ENCODE measurements around the gene MYOF.
A peak's percentile ranks its signal among the peaks of the same experiment; 100 is the strongest.

MYOF gene

GRCh38 chr10:93482145-93482834 lies at the start of gene MYOF:
Gene MYOF (minus strand): TSS chr10:93482334. CDS start chr10:93482194, 140 bp downstream.
- peak within 1 kb of the TSS; percentile 89 for H3K4me3 ChIP-seq (ENCODE audit: low read depth, low read length)
- in situ Hi-C loops (cut with HindIII; ENCODE audit: low sequenced_read_pairs), result no loop called here
- peak; percentile 93 for DNase-seq (ENCODE audit: low read depth, low spot score)
- peak; percentile 62 for TF ChIP-seq CTCF (IDR thresholded peaks at IDR 0.05; ENCODE audit: low read depth, low read length)

- no peak for DNase-seq (ENCODE audit: low read depth, low spot score)
- TF ChIP-seq CTCF (IDR thresholded peaks at IDR 0.05; ENCODE audit: low read depth, low read length), result no peak
- in situ Hi-C loops (cut with HindIII; ENCODE audit: low sequenced_read_pairs), result no loop called here
Measured at GRCh38 chr10:93518531-93518930, 36.4 kb upstream of the MYOF start.

GRCh38 chr10:93516006-93516380 lies 33.9 kb upstream of the MYOF start:
- no peak for DNase-seq (ENCODE audit: low read depth, low spot score)
- no peak for TF ChIP-seq CTCF (IDR thresholded peaks at IDR 0.05; ENCODE audit: low read depth, low read length)
- in situ Hi-C loops (cut with HindIII; ENCODE audit: low sequenced_read_pairs), result no loop called here
- H3K4me3 ChIP-seq (ENCODE audit: low read depth, low read length), result no peak overlapping the region

More at GRCh38 chr10:93518531-93518930, 36.4 kb upstream of the MYOF start:
- no peak overlapping the region for H3K4me3 ChIP-seq (ENCODE audit: low read depth, low read length)

GRCh38 chr10:93515071-93516005 lies 33.2 kb upstream of the MYOF start:
- H3K4me3 ChIP-seq (ENCODE audit: low read depth, low read length), result no peak overlapping the region
- in situ Hi-C loops (cut with HindIII; ENCODE audit: low sequenced_read_pairs), result no loop called here
- no peak for TF ChIP-seq CTCF (IDR thresholded peaks at IDR 0.05; ENCODE audit: low read depth, low read length)
- no peak for DNase-seq (ENCODE audit: low read depth, low spot score)

GRCh38 chr10:93514521-93514920 lies 32.4 kb upstream of the MYOF start:
- H3K4me3 ChIP-seq (ENCODE audit: low read depth, low read length), result no peak overlapping the region
- in situ Hi-C loops (cut with HindIII; ENCODE audit: low sequenced_read_pairs), result no loop called here
- DNase-seq (ENCODE audit: low read depth, low spot score), result no peak
- TF ChIP-seq CTCF (IDR thresholded peaks at IDR 0.05; ENCODE audit: low read depth, low read length), result no peak

GRCh38 chr10:93513091-93513490 lies 31.0 kb upstream of the MYOF start:
- in situ Hi-C loops (cut with HindIII; ENCODE audit: low sequenced_read_pairs), result no loop called here
- no peak for TF ChIP-seq CTCF (IDR thresholded peaks at IDR 0.05; ENCODE audit: low read depth, low read length)
- no peak for DNase-seq (ENCODE audit: low read depth, low spot score)
- no peak overlapping the region for H3K4me3 ChIP-seq (ENCODE audit: low read depth, low read length)

Measured in astrocyte of the spinal cord (primary cell).